Erythroblast (primary cell): ENCODE results near the gene TMEM87A.

ENCODE experiments used
- GATA1 ChIP-seq: IDR thresholded peaks from 2 replicates; pipeline ENCODE4 v1.6.1; 2011; ENCODE audit warnings: low read depth, mild to moderate bottlenecking, control low read depth, low read length, moderate library complexity
- POLR2A ChIP-seq: IDR thresholded peaks from 2 replicates; pipeline ENCODE4 v1.6.1; 2011; ENCODE audit warnings: mild to moderate bottlenecking, low read length

GRCh38 chr15:42203891-42204290 is 69.3 kb downstream of the TMEM87A start:
- no peak for TF ChIP-seq POLR2A
- TF ChIP-seq GATA1 = no peak
